ENCODE results near the gene CRYBG1. TPM values are rescaled to one million over a fixed set of nuclear protein-coding genes. Genes with fewer than 3 reads are reported as not detected.

CRYBG1 gene
- total and polyA plus RNA-seq, 2 donors (not counting 1 experiment from before 2014, with no cell fraction given): 9.6 to 47.0 TPM

DNA sequence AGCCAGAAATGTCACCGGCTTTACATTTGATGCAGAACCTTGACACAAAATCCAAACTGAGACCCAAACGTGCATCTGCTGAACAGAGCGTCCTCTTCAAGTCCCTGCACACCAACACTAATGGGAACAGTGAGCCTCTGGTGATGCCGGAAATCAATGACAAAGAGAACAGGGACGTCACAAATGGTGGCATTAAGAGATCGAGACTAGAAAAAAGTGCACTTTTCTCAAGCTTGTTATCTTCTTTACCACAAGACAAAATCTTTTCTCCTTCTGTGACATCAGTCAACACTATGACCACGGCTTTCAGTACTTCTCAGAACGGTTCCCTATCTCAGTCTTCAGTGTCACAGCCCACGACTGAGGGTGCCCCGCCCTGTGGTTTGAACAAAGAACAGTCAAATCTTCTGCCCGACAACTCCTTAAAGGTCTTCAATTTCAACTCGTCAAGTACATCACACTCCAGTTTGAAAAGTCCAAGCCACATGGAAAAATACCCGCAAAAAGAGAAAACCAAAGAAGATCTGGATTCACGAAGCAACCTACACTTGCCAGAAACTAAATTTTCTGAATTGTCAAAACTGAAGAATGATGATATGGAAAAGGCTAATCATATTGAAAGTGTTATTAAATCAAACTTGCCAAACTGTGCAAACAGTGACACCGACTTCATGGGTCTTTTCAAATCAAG is 160.3 kb downstream of the CRYBG1 start:
- Mint-ChIP-seq H3K4me1 (peaks cover 83% of the 10 kb centered on the region), H3K27ac (peak overlapping the region; percentile 93), H3K4me3 (peak overlapping the region; percentile 88), H3K27me3 (no peaks in the 10 kb centered on the region), H3K9me3 (ENCODE audit: insufficient read depth) (no peaks in the 10 kb centered on the region)
- DNase-seq: peak; percentile 85
- no peak overlapping the region for H2AFZ ChIP-seq (ENCODE audit: insufficient read depth, low read depth, low read length, poor library complexity, severe bottlenecking)
- H3K4me3 ChIP-seq (ENCODE audit: control extremely low read depth in 1 of 5, extremely low read depth in 1 of 5, insufficient read depth in 1 of 5, low read depth in 2 of 5, low read length in 4 of 5): peak overlapping the region; percentile 30 to 83 (median 54)
- 22% methylated on average over 10 of the region's 15 CpGs for WGBS (ENCODE audit: insufficient coverage)
- H4K20me1 ChIP-seq (ENCODE audit: control insufficient read depth, insufficient read depth, low read length, poor library complexity, severe bottlenecking): peaks cover 26% of the 10 kb centered on the region
- peak; percentile 70 for ATAC-seq (ENCODE audit: low read depth)
- H3K36me3 ChIP-seq (replicated peaks in 1 of 2; ENCODE audit: control extremely low read depth in 1 of 2, control insufficient read depth in 1 of 2, extremely low read depth in 1 of 2, insufficient read depth in 2 of 2, low read length in 1 of 2): peaks cover 0 to 14% of the 10 kb centered on the region in 2 experiments
- peaks cover 70% of the 10 kb centered on the region for H3K79me2 ChIP-seq (ENCODE audit: control insufficient read depth, insufficient read depth, low read length)
- H3K4me2 ChIP-seq (replicated peaks; ENCODE audit: low read depth, low read length, poor library complexity, severe bottlenecking): peak overlapping the region; percentile 76
- ChIA-PET CTCF (interaction anchor here (1.3 to 4.6 kb wide), 9 partner anchors 10 to 181 kb away, joined by 3 to 78 read pairs (median 7); no protein-coding TSS in a partner anchor), POLR2A (interaction anchor here (0.7 to 2.8 kb wide), 5 partner anchors 9 to 26 kb away, joined by 3 to 29 read pairs (median 6); no protein-coding TSS in a partner anchor)
- no peaks in the 10 kb centered on the region for H3K27me3 ChIP-seq (replicated peaks in 1 of 4; ENCODE audit: control extremely low read depth in 1 of 4, control insufficient read depth in 3 of 4, insufficient read depth in 4 of 4, low read length in 3 of 4)
- no peaks in the 10 kb centered on the region for H3K9me3 ChIP-seq (ENCODE audit: control extremely low read depth in 1 of 3, control insufficient read depth in 2 of 3, insufficient read depth in 1 of 3, low read length in 2 of 3)
- intact Hi-C loops (cut with micrococcal nuclease): loop anchor here (1.0 to 10.0 kb wide), 7 partner anchors 9 to 1374 kb away; partner anchors contain the start of gene PRDM1
- peak overlapping the region; percentile 70 for H3K9ac ChIP-seq (ENCODE audit: low read length)
- H3K4me1 ChIP-seq (ENCODE audit: control insufficient read depth in 2 of 2, insufficient read depth in 2 of 2, low read length in 2 of 2): peaks cover 77 to 84% of the 10 kb centered on the region in 2 donors
- TF ChIP-seq, protein P1, sequence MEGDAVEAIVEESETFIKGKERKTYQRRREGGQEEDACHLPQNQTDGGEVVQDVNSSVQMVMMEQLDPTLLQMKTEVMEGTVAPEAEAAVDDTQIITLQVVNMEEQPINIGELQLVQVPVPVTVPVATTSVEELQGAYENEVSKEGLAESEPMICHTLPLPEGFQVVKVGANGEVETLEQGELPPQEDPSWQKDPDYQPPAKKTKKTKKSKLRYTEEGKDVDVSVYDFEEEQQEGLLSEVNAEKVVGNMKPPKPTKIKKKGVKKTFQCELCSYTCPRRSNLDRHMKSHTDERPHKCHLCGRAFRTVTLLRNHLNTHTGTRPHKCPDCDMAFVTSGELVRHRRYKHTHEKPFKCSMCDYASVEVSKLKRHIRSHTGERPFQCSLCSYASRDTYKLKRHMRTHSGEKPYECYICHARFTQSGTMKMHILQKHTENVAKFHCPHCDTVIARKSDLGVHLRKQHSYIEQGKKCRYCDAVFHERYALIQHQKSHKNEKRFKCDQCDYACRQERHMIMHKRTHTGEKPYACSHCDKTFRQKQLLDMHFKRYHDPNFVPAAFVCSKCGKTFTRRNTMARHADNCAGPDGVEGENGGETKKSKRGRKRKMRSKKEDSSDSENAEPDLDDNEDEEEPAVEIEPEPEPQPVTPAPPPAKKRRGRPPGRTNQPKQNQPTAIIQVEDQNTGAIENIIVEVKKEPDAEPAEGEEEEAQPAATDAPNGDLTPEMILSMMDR (IDR thresholded peaks at IDR 0.05): no peak
- no peak for TF ChIP-seq EZH2 (IDR thresholded peaks at IDR 0.05; ENCODE audit: borderline replicate concordance, insufficient read depth, low read depth, low read length, poor library complexity, severe bottlenecking)
- peak overlapping the region; percentile 81 for H3K27ac ChIP-seq (ENCODE audit: low read length in 2 of 2)

Measured in B cell (primary cell).